GM12878 (cell line): ENCODE data around the gene NPL.

Experiments
- E2F8 ChIP-seq: fragments of 450-650 bp; IDR thresholded peaks from 2 replicates; pipeline ENCODE4 v1.6.1; 2018; ENCODE audit warnings: mild to moderate bottlenecking, low read depth, moderate library complexity; ENCODE audit not compliant: partially characterized antibody
- EGR1 ChIP-seq, 2 experiments: IDR thresholded peaks; 1 replicate in 1 of 2; 2 replicates in 1 of 2; pipeline ENCODE4 v1.6.1; 2011 to 2012; ENCODE audit warnings: low read depth in 2 of 2, low read length in 2 of 2, borderline replicate concordance in 1 of 2, mild to moderate bottlenecking in 1 of 2, moderate library complexity in 1 of 2
- ESRRA ChIP-seq: IDR thresholded peaks from 2 replicates; pipeline ENCODE4 v1.6.1; 2012; ENCODE audit warnings: mild to moderate bottlenecking, low read length, improper control_type of control experiment
- MTA3 ChIP-seq: IDR thresholded peaks from 2 replicates; pipeline ENCODE4 v1.6.1; 2012; ENCODE audit warnings: low read length, inconsistent platforms, borderline replicate concordance
- NFYB ChIP-seq: IDR thresholded peaks from 2 replicates; pipeline ENCODE4 v1.6.1; 2011; ENCODE audit warnings: low read depth, mild to moderate bottlenecking, low read length, improper control_type of control experiment, moderate library complexity; ENCODE audit not compliant: insufficient read depth
- RELA ChIP-seq: fragments of 450-650 bp; IDR thresholded peaks from 2 replicates; pipeline ENCODE4 v1.8.0; 2014; ENCODE audit warnings: borderline replicate concordance; ENCODE audit not compliant: partially characterized antibody
- RFX5 ChIP-seq: IDR thresholded peaks from 2 replicates; pipeline ENCODE4 v1.6.1; 2011; ENCODE audit warnings: low read depth, low read length, improper control_type of control experiment
- YY1 ChIP-seq: IDR thresholded peaks from 2 replicates; pipeline ENCODE4 v1.6.1; 2011; ENCODE audit warnings: low read depth, mild to moderate bottlenecking, low read length
- TF ChIP-seq, protein P1 (sequence below): fragments of 450-650 bp; IDR thresholded peaks from 2 replicates; pipeline ENCODE4 v1.6.1; 2017; ENCODE audit warnings: low read depth, mild to moderate bottlenecking, moderate library complexity
- TF ChIP-seq, protein P2 (sequence below), 3 experiments: IDR thresholded peaks in 2 of 3; conservative IDR thresholded peaks in 1 of 3; 2 replicates each; pipeline ENCODE4 v1.5.1; 2011; ENCODE audit warnings: low read depth in 3 of 3, low read length in 3 of 3, mild to moderate bottlenecking in 3 of 3, control low read depth in 2 of 3, moderate library complexity in 2 of 3, inconsistent platforms in 1 of 3, mixed read lengths in 1 of 3; ENCODE audit not compliant: control insufficient read depth in 2 of 3, insufficient read depth in 1 of 3; ENCODE audit errors: extremely low read depth in 1 of 3

- TF ChIP-seq MTA3: no peak
- no peak for TF ChIP-seq NFYB
- TF ChIP-seq YY1: peak; percentile 66; the same call in 1 of the 2 replicates
- TF ChIP-seq ESRRA: no peak
- no peak for TF ChIP-seq RFX5
- no peak for TF ChIP-seq EGR1 (IDR thresholded peaks at IDR 0.05; ENCODE audit: borderline replicate concordance in 1 of 2, low read depth in 2 of 2, low read length in 2 of 2)
- TF ChIP-seq, protein P1, sequence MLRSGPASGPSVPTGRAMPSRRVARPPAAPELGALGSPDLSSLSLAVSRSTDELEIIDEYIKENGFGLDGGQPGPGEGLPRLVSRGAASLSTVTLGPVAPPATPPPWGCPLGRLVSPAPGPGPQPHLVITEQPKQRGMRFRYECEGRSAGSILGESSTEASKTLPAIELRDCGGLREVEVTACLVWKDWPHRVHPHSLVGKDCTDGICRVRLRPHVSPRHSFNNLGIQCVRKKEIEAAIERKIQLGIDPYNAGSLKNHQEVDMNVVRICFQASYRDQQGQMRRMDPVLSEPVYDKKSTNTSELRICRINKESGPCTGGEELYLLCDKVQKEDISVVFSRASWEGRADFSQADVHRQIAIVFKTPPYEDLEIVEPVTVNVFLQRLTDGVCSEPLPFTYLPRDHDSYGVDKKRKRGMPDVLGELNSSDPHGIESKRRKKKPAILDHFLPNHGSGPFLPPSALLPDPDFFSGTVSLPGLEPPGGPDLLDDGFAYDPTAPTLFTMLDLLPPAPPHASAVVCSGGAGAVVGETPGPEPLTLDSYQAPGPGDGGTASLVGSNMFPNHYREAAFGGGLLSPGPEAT: 0 out of 2 replicates have a peak, but pooled peaks have one; percentile 25
- TF ChIP-seq E2F8: no peak
- no peak for TF ChIP-seq RELA
- TF ChIP-seq, protein P2, sequence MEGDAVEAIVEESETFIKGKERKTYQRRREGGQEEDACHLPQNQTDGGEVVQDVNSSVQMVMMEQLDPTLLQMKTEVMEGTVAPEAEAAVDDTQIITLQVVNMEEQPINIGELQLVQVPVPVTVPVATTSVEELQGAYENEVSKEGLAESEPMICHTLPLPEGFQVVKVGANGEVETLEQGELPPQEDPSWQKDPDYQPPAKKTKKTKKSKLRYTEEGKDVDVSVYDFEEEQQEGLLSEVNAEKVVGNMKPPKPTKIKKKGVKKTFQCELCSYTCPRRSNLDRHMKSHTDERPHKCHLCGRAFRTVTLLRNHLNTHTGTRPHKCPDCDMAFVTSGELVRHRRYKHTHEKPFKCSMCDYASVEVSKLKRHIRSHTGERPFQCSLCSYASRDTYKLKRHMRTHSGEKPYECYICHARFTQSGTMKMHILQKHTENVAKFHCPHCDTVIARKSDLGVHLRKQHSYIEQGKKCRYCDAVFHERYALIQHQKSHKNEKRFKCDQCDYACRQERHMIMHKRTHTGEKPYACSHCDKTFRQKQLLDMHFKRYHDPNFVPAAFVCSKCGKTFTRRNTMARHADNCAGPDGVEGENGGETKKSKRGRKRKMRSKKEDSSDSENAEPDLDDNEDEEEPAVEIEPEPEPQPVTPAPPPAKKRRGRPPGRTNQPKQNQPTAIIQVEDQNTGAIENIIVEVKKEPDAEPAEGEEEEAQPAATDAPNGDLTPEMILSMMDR (IDR thresholded peaks at IDR 0.05 in 2 of 3, conservative IDR thresholded peaks at IDR 0.05 in 1 of 3; ENCODE audit: control insufficient read depth in 2 of 3, extremely low read depth in 1 of 3, insufficient read depth in 1 of 3, low read depth in 3 of 3, low read length in 3 of 3): peak; percentile 83 to 95 (median 89)
Observed at GRCh38 chr1:182781841-182782586, 7.6 kb upstream of the NPL start.
